Hepatic stellate cell (primary cell): Measurements from ENCODE around the gene ELOVL5.
A peak's percentile ranks its signal among the peaks of the same experiment; 100 is the strongest.
"Not testable (repeated sequence)": the region's sequence is repeated elsewhere in the genome, so short reads cannot be mapped to it uniquely, and the experiment has no call there.

ENCODE experiments used
- DNase-seq: peaks from one replicate; pipeline ENCODE4 v3.0.0; 2011; ENCODE audit warnings: low spot score

The ELOVL5 gene

DNA sequence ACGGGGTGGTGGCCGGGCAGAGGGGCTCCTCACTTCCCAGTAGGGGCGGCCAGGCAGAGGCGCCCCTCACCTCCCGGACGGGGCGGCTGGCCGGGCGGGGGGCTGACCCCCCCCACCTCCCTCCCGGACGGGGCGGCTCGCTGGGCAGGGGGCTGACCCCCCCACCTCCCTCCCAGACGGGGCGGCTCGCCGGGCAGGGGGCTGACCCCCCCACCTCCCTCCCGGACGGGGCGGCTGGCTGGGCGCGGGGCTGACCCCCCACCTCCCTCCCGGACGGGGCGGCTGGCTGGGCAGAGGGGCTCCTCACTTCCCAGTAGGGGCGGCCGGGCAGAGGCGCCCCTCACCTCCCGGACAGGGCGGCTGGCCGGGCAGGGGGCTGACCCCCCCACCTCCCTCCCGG lies 43.8 kb downstream of the ELOVL5 start:
- DNase-seq = not testable (repeated sequence)

DNA sequence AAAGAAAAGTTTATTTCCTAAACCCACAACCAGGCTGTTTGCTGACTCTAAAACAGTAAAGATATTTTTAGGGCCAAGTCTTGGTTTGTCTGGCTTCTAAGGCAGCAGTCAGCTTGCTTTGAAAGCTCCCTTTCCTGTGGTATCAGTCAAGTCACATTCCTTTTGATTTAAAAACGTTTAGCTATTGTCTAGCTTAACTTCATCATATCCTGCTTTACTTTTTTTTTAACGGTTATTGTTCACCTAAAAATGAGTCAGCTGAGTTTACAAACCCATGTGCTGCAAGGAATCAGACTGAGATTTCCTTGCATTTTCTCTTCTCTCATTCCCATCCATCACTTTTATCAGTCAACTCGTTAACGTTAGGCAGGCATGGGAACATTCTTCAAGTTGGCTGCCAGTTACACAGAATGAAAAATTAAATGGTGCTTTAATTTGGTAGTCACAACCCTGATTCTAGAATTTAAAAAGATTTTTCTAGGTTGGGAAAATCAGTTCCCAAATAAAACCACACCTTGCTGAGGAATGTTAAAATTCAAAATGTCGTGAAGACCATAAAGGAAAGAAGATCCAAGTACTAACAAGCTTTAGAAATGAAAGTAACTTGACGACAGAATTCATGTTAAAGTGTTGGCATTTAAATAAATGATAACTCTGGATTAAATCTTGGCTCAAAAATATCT lies 45.9 kb downstream of the ELOVL5 start:
- peak; percentile 46 for DNase-seq

DNA sequence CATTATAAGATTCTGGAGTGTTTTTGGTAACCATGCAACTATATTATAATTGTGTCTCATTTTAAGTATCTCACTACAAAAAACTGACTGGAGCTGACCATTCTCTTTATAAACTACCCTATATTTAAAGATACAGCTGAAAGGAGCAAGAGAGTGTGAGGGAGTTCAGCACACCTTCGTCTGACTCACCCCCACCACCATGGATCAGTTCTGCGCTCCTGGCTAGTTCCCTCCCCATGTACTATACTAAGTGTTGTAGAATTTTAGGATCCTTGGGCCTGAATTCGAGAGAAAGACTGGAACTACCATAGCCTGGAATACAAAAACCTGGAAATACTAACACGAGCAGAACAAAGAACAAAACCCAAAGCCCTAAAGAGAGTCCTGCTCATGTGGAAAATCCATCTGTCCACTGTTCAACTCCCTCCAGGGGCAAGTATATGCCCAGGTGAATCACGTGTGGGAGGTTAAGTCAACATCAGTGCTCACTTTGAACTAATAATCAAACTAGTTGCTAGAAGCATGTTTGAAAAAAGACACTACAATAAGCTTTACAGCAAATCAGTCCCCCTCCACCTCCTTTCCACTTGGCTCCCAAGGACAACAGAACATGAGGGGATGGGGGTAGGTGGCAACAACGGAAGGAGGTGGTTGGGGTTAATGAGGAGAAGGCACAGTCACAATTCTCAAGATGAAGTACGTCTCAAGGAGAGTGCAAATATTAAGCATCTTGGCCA lies 46.8 kb downstream of the ELOVL5 start:
- no peak for DNase-seq

DNA sequence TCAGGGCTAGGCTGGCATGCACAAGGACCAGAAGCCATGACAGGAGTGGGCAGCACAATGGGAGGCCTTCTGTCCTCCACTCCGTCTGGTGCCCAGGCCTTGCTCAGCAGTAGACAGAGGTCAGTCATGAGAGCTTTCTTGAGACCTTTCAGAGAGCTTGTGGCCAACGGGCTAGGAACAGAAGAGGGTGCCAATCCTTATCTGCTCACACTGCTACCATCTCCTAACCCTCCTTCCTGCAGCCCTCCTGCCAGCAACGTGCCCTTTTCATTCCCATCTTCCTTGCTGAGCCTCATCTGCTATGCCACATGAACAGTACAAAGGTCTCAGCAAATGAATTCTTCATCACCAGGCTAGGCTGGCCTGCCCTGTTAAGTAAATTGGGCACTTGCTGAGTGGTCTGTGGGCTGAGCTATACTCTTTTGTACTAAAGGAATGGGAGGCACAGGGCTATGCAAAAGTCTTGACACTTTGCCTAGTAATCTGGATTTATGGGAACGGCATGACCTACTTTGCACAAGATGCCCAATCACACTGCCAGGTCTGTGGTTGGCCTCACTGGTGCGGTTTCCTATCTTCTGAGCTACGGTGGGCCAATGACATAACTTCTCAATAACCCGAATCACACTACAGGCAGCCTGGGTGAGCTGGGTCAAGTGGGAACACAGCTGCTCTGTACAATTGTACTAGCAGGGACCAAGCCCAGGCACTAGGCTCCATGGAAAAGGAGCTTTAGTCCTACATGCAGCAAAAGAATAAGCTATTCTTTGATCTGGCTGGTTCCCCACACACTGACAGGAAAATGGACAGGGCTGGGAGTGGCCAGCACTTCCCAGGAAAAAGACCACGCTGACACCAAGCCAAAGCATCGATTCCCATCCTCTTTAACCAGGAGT lies 47.8 kb downstream of the ELOVL5 start:
- no peak for DNase-seq

DNA sequence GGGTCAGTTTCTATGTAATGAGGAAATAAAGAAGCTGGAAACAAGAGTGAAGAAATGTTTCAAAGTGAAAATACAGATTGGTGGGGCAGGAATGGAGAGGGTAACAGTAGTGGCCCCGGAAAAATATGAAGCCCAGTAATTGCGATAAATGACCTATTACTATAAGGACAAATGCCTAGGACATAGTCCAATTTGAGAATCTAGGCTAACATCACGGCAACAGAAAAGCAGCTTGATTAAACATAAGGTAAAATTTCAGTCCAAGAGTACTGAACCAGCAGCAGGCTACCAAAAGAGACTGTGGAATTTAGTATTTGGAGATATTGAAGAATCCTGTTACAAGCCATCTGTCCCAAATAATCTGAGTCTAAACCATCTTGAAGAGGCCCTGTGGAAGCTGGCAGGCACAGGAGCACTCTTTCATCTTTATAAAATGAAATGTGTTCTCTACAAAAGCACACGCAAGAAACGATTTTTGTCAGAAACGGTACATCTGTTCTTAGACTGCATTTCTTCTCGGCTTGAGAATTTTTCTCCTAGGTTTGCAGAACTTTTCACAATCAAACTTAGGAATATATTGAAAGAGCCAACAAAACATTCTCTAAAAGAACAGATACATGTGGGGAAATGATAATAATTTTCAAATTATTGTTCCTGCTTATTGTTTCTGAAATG lies 49.3 kb downstream of the ELOVL5 start:
- no peak for DNase-seq

DNA sequence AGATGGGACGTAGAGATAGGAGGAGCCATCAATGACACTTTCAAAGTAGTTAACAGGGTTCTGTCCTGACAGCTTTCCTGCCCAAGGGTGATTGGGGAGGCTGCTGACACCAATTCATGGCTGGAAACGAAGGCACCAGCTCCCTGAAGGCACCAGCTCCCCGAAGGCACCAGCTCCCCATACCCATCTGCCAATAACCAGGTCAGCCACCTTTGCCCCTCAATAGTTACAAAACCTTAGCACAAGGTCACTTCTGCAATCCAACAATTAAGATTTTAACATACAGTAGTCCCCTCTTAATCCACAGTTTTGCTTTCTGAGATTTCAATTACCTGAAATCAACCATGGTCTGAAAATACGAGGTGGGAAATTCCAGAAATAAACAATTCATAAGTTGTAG lies 51.7 kb downstream of the ELOVL5 start:
- no peak for DNase-seq

DNA sequence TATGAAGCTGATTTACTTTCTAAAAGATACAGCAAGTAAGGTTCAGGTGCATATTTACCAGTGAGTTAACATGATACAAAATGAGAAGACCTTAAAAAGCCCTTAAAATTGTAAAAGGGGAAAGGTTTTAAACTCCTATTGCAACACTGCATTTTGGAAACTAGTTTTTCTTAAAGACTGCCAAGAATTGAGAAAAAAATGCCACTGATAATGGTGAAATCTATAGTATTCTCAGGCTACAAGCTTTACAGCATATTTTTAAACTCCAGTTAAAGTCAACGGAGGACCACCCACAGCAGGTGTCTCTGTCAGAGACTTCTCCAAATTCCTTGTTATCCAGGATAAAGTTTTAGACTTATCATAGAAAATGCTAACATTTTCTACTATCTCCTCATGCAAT lies 53.6 kb downstream of the ELOVL5 start:
- DNase-seq = no peak

DNA sequence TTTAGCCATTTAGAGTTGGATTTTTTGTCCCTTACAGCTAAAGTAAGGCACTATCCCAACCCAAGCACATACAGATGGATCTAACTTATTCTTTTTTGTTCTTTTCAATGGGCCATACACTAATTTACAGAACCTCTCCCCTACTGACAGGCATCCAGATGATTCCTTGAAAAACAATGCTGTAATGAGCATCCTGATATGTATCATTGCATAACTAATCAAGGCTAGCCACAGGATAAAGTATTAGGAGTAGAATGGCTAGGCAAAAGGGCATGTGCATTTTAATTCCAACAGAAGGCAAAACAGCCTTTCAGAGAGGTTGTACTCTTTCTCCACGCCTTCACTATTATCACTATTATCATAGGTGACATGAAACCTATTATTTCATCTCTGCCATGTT lies 54.1 kb downstream of the ELOVL5 start:
- no peak for DNase-seq

DNA sequence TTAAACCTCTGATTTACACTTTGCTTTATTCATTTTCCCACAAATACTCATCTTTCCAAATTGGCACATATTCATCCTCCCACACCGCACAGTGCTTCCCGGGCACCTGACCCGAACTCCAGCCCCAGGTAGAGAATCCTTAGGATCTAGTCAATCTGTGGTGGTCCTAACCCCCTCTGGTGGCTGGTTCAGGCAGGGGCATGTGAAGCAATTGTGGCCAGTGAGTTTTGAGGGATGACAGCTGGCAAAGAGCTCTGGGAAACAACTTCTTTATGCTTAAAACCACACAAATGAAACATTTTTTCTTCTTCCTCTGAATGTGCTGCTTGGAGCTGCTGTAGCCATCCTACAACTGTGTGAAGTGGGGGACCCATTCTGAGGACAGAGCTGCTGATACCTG lies 54.7 kb downstream of the ELOVL5 start:
- DNase-seq = no peak

DNA sequence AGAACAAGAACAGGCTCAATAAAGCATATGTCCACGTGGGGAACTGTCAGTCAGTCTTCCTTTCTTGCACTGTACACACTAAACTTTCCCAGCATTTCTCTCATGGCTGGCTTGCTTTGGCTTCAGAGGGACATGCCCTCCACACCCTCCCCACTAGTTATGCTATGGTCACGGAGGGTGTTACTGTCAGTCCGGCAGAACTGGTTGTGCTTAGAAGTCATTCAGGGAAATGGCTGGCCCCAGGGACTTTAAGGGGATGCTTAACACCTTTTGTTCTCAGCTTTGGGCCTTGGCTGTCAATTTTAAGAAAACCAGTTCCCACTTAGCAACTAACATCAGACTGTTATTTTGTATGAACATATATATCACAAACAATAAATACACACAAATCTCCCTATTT lies 55.1 kb downstream of the ELOVL5 start:
- no peak for DNase-seq

DNA sequence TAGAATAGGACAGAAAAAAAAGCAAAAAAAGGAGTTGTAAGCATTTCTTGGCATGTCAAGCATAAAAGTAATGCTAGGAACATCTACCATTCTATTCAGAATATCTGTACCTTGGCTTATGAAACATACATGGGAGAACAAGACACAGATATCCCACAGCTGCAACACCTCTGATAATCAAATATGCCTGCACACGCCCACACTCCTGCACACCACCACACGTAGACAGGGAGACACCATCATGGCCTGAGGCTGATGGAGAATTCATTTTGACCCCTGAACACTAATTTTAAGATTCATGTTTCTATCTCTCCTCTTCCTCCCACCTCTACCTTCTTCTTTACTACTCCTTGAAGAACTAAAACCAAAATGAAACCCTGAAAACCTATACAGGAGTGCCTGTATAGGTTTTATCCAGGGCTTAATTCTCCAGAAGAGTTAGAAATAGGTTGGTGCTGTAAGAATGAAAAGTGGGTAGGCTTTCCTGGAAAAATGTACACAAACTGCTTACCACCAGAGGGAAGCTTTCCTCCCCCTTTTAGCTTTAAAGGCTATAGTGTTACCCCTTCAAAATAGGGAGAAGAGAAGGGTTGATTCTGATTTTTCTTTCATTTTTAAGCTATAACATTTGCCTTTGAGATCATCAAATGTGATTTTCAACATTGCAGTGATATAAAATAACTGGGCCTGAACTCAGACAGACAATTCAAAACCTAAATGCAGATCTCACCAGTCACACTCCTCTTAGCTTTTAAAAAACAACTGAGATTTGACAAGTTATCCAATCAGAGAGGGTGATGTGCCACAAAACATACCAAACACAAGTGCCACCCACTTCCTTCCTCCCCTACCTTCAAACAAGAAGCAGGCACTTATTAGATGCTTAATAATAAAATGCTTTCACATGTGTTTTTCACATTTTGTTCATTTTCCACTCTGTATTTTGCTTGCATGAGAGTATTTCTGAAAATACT lies 57.9 kb downstream of the ELOVL5 start:
- no peak for DNase-seq

DNA sequence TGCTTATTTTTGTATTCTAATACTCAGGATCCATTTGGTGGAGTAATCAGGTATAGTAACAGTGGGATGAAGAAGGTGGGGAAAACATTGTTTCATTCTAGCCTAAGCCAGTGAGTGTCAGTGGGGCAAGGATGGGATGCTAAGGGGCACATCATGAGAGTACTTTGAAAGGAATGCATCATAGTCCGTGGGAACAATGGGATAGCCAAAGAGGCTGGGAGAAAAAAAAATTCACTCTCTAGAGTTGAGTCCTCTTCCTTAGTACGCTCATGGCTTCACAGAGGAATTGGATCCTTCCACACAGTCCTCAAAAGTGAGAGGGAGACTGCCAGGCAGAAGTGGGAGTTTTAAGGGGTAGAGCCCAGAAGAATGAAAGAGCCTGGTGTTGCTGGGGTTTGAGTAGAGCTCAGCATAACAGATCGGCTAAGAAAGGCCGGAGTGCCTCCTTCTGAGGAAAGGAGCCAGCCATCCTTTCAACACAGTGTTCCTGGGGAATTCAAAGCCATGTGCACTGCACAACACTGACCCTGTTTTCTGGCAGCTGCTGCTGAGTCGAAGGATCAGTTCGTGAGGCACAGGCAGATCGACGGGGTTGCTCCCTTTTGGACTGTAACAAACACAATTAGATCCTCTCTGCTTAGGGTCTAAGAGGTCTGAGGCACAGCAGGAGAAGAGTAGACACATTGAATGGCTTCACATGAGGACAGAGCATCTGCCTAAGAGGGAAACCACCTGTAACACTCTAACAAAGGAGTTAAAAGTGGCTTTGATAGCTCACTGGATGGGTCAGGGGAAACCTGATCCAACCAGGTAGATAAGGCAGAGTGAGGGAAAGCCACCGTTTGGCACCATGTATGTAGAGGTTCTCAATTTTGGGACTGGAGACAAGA lies 61.2 kb downstream of the ELOVL5 start:
- no peak for DNase-seq

DNA sequence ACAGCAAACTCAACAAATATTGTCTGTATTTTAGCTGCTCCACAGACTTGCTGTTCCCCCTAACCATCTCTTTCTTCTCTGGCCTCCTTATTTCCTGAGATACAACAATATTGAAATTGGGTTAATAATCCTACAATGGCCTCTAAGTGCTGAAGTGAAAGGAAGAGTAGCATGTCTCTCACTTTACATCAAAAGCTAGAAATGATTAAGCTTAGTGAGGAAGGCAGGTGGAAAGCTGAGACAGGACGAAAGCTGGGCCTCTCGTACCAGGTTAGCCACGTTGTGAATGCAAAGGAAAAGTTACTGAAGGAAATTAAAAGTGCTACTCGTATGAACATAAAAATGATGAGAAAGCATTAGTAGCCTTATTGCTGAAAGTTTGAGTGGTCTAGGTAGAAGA lies 63.8 kb downstream of the ELOVL5 start:
- no peak for DNase-seq

DNA sequence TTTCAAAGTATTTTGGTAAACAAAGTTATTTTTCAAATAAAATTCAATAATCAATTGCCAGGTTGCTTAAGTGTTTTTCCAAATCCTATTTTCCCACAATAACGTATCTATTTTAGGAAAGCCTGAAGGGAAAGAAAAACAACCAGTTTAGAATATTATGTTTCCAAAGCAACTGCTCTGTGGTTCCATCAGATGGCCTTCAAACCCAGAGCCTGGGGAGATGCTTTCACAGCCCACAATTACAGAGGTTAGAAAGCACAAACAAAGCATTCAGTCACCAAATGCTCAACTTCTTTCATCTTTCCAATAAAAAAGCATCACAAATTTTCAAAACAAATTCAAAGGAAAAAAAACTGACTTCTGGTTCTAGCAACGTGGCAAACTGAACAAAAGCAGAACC lies 66.0 kb downstream of the ELOVL5 start:
- peak; percentile 51 for DNase-seq

DNA sequence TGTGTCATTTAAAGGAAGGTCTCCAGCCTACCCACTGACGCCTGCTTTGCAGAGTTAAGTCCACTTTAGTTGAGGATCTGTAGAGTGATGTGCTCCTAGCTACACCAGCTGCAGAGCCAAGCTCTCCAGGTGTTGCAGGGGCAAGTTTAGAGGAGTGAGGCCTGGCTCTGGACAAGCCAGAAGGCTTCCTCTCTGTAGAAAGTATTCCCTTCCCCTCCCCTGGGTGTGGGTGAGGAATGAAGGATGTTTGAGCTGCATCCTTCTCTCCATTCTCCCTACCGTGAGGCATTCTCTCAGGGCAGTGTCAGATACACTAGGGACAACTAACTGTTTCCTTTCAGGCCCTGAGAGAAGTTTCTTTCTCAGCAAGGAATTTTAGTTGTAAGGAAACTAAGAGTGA lies 66.5 kb downstream of the ELOVL5 start:
- DNase-seq = peak; percentile 23

DNA sequence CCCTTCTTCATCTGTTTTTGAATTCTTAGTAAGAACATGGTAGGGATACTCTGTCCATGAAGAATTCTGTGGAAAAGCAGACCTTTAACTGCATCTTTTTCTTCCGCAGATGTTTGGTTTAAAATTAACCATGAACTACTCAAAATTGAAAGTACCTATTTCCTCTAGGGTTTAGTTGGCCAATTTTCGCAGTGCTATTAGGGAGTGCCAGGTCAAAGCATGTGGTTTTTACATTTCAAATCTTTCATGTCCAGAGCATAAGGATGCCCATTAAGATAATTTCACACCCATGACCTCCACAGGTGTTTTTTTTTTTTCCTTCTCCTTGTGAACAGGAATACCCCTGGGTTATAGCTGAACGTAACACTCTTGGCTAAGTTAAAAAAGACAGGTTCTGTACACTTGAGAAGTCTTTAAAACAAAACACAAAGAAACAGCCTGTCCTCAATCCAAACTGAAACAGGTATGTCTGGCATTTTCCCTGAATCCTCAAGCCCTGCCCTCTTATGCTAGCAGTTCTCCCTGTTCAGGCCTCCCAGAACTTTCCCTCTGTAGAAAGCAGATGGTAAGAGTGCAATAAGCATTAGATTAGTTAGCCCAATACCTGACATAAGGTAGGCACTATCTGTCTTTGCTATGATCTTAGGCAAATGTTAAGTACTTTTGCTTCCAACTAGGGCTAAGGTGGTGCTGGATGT lies 67.1 kb downstream of the ELOVL5 start:
- DNase-seq = no peak

DNA sequence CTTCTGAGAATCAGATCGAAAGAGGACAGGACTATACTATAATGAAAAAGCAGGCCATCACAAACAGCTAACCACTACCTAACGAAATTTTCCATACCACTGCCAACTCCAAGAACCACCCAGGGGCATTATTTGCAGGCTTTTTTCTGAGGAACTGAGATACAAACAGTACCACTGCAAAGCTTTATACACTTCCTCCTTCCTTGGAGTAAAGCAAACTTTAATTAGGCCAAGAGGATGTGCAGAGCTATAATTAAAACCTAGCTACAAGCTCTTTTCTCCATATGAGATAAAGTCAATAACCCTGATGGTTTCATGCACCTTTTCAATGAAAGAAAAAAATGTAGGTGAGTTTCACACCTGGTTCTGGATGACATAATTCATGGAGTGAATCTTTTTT lies 68.5 kb downstream of the ELOVL5 start:
- no peak for DNase-seq

DNA sequence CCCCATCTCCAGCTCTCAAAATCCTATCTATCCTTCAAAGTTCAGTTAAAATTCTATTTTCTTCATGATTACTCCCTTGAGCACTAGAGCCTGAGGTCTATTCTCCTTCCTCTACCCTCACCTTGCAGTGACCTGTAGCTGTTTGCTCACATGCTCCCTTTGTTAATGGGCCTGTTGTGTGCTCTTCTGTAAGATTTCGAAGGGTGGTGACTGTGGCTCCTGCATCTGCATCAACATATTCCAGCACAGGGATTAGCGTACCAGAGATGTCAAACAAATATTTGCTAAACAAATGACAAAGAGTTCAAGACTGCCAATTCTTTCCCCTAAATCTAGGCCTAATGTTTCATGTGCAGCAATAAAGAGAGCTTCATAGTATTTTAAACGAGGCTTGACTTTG lies 69.5 kb downstream of the ELOVL5 start:
- no peak for DNase-seq

DNA sequence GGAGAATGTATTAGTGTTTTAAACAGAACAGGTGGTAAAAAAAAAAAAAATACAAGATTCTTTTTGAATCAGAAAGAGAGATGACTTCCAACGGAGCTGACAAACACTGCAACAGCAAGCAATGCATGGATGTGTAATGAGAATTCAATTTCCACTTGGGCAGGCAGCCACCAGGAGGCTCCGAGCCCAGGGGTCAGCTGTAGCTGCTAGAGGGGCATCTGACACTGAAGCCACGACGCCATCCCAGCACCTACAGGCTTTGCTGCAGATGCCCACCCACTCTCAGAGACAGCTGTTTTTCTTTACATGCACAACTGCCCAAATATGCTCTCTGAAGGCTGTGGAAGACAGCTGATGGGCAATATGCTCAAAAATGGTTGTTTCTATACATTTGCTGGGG lies 75.4 kb downstream of the ELOVL5 start:
- DNase-seq = no peak
